Keratinocyte (primary cell): Measurements from ENCODE around the gene SLC35G1.

Experiments
- CTCF ChIP-seq, 3 experiments: IDR thresholded peaks in 1 of 3; conservative IDR thresholded peaks in 1 of 3; optimal IDR thresholded peaks in 1 of 3; 2 replicates in 2 of 3; 3 replicates in 1 of 3; pipeline versions ENCODE3 to v1.5.1; 2011; ENCODE audit warnings: low read length in 3 of 3, mild to moderate bottlenecking in 3 of 3, moderate library complexity in 2 of 3, control low read depth in 1 of 3, inconsistent platforms in 1 of 3; ENCODE audit not compliant: insufficient read depth in 2 of 3; ENCODE audit errors: extremely low read depth in 1 of 3
- EZH2 ChIP-seq: IDR thresholded peaks from one replicate; pipeline ENCODE4 v1.6.1; 2012; ENCODE audit warnings: inconsistent platforms, mild to moderate bottlenecking, low read length, moderate library complexity

- TF ChIP-seq CTCF (optimal IDR thresholded peaks at IDR 0.05 in 1 of 3, IDR thresholded peaks at IDR 0.05 in 1 of 3, conservative IDR thresholded peaks at IDR 0.05 in 1 of 3; ENCODE audit: extremely low read depth in 1 of 3, insufficient read depth in 2 of 3, low read length in 3 of 3): no peak
- no peak for TF ChIP-seq EZH2
Observed at GRCh38 chr10:93912444-93912843, 18.7 kb downstream of the SLC35G1 start.
